Melanocyte of skin (primary cell): ENCODE data around the gene NDC1. TPM values are rescaled to one million over a fixed set of nuclear protein-coding genes. Genes with fewer than 3 reads are reported as not detected.

Source experiments
- small RNA-seq, 2 donors: library from RNA; depleted of rRNA; stranded (forward); fragments of <200 nt; gene quantifications; one replicate each; pipeline ENCODE3, GENCODE V24; 2012
- total RNA-seq, 2 donors: library from RNA; depleted of rRNA; stranded (reverse); fragments of >200 nt; gene quantifications; 2 replicates each; pipeline ENCODE4 v1.2.3, GENCODE V29; 2012

Gene NDC1, protein sequence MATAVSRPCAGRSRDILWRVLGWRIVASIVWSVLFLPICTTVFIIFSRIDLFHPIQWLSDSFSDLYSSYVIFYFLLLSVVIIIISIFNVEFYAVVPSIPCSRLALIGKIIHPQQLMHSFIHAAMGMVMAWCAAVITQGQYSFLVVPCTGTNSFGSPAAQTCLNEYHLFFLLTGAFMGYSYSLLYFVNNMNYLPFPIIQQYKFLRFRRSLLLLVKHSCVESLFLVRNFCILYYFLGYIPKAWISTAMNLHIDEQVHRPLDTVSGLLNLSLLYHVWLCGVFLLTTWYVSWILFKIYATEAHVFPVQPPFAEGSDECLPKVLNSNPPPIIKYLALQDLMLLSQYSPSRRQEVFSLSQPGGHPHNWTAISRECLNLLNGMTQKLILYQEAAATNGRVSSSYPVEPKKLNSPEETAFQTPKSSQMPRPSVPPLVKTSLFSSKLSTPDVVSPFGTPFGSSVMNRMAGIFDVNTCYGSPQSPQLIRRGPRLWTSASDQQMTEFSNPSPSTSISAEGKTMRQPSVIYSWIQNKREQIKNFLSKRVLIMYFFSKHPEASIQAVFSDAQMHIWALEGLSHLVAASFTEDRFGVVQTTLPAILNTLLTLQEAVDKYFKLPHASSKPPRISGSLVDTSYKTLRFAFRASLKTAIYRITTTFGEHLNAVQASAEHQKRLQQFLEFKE
- 10 to 100 TPM; 15.1 to 48.0 TPM for total RNA-seq

DNA sequence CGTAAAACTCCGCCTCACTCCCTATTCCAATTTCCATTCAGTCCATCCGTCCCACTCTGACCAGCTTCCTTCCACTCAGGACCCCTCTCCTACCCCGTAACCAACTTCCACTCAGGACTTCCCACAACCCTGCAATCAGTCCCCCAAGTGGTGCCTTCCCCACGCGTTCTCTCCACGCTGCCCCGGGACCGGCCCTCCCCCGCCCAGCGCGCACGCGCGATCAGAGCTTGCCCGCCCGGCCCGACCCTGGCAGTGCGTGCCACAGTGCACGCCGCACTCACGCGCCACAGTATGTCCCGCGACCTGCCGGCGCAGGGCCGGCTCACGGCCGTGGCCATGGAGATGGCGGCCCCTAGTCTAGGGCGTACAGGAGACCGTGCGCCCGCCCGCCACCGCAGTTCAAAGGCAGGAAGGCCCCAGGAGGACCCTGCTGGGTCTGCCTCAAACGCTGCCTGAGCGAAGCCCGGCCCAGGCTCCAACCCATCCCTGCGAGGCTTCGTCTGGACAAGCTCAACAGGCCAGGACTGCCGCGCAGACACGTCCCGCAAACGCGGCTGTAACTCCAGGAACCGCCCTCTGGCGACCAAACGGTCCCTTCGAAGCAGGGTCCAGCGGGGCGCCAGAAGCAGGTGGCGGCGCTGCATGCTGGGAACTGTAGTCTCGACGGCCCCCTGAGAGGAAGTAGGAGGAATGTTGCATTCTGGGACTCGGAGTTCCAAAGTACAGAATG is at the start of gene NDC1:
TSS of gene NDC1 (minus strand) at position 373 of the 730 bp plus-strand sequence. CDS start at position 338, 35 bp downstream.

DNA sequence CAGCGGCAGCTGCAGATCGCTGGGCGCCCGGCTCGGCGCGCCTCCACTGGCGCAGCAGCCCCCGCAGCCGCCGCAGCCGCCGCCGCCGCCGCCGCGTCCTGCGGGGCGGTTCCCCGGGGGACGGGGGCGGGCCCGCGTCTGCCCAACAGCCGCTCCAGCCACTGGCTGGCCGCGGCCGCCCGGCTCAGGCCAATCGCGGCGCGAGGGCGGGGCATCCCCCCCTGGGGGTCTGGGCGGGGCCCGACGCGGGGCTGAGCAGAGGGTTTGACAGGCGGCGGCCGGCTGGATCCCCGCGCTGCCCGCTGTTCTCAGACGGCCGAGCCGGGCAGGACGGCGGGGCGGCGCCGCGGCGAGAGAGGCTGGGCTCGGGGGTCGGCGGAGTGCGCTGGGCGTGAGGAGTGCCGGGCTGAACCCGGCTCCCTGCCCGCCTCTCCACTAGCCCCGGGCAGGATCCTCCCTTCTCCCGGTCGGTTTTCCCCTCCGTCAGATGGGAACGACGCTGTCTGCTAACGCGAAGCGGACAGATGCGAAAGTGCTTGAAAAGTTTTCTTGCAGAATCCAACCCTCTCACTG is 98.9 kb downstream of the NDC1 start, which contains the start of gene GLIS1:
TSS of gene GLIS1 (minus strand) at position 56 of the 573 bp plus-strand sequence. CDS start 1,100 bp downstream, outside the sequence.

Small RNAs within 50 kb of the gene (small RNA-seq; reads per million reads assigned to genes)
- 0 reads per million in 2 donors for gene AL049745.1
- gene RF00418: 0.17 to 0.35 reads per million in 2 donors

Other genes starting within 250 kb of the NDC1 start
- gene GLIS1, start 99.1 kb downstream of the NDC1 start, total RNA-seq: under 1 TPM; under 0.01 to 0.33 TPM
- gene YIPF1, start 51.5 kb upstream of the NDC1 start, total RNA-seq: 10 to 100 TPM; 31.3 to 32.6 TPM
- under 1 TPM in 1 of 2 donors, not detected in 1; under 0.01 TPM for gene DIO1, start 55.9 kb upstream of the NDC1 start, total RNA-seq
- 10 to 100 TPM; 28.9 to 44.6 TPM for gene IFT25, start 107.4 kb upstream of the NDC1 start, total RNA-seq
- gene LRRC42, start 108.1 kb upstream of the NDC1 start, total RNA-seq: 10 to 100 TPM; 21.7 to 32.0 TPM
- gene LDLRAD1, start 179.9 kb upstream of the NDC1 start, total RNA-seq: not detected
- 100 to 1,000 TPM; 176 to 214 TPM for gene TMEM59, start 214.9 kb upstream of the NDC1 start, total RNA-seq
- gene TCEANC2, start 215.3 kb upstream of the NDC1 start, total RNA-seq: 1 to 10 TPM; 3.1 to 5.0 TPM